ENCODE data around the gene DBP.

DBP gene

DNA sequence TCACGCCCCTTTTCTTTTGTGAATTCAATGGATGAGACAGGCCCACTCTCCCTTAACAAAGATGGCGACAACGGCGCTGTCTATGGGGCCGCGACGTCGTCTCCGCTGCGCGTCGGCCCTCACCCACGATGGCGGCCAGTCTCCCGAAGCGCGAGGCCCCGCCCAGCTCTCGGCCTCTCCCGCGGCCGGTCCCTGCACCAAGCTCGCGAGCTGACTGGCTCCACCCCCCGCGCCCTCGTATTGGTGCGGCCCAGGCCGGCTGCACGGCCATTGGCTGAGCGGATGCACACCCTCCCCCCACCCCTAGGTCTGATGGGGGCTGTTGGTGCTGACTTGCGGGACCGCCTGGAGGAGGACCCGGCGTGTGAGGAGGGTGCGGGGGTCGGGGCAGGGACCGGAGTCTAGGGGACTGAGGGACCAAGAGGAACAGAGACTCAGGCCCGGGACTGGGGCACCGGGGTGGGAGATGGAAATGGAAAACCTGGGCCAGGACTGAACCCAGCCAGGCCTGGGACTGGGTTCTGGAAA lies 13.0 kb downstream of the DBP start:
- H3K27me3 ChIP-seq (ENCODE audit: control insufficient read depth, insufficient read depth, low read length): no peaks in the 10 kb centered on the region
- H3K36me3 ChIP-seq (ENCODE audit: control insufficient read depth, insufficient read depth, low read length): no peaks in the 10 kb centered on the region
- peaks cover 14% of the 10 kb centered on the region for H3K4me1 ChIP-seq (ENCODE audit: control insufficient read depth, insufficient read depth, low read length)
- H3K9ac ChIP-seq (ENCODE audit: low read length): peak overlapping the region; percentile 69
- H3K9me3 ChIP-seq (ENCODE audit: control insufficient read depth, insufficient read depth, low read depth, low read length): no peaks in the 10 kb centered on the region
- H3K27ac ChIP-seq (ENCODE audit: low read depth, low read length): no peak overlapping the region; the same call in 1 of the 2 replicates
- peak overlapping the region; percentile 85 for H3K4me3 ChIP-seq (ENCODE audit: low read depth, low read length)

DNA sequence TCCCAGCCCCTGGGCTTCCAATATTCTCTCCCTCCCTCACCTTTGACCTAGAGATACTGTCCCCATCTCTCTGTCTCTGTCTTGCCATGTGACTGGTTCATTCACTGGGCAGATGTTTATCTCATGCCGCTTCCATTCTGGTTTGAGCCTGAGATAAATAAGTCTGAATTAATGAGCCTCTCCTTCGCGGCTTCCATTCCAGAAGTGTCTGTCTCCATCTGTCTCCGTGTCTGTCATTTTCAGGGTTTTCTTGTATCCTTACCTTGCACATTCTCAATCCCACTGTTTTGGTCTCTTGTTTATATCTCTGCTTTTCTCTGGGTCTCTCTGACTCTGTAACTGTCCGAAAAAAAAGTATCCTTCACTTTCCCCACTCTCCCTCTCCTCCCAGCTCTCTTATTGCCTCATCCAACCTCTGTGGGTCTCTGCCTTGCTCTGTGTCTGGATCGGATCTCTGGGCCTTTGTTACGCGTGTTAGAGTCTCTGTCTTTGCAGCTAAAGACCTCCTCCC lies 13.6 kb downstream of the DBP start:
- no peaks in the 10 kb centered on the region for H3K27me3 ChIP-seq (ENCODE audit: control insufficient read depth, insufficient read depth, low read length)
- no peaks in the 10 kb centered on the region for H3K9me3 ChIP-seq (ENCODE audit: control insufficient read depth, insufficient read depth, low read depth, low read length)
- H3K36me3 ChIP-seq (ENCODE audit: control insufficient read depth, insufficient read depth, low read length): no peaks in the 10 kb centered on the region
- peak overlapping the region; percentile 46 for H3K4me3 ChIP-seq (ENCODE audit: low read depth, low read length)
- H3K9ac ChIP-seq (ENCODE audit: low read length): peak overlapping the region; percentile 53
- H3K4me1 ChIP-seq (ENCODE audit: control insufficient read depth, insufficient read depth, low read length): peaks cover 14% of the 10 kb centered on the region
- no peak overlapping the region for H3K27ac ChIP-seq (ENCODE audit: low read depth, low read length)

- Histone ChIP-seq H3K9me3 (ENCODE audit: control insufficient read depth, insufficient read depth, low read depth, low read length) (no peaks in the 10 kb centered on the region), H3K27ac (ENCODE audit: low read depth, low read length) (no peak overlapping the region), H3K36me3 (ENCODE audit: control insufficient read depth, insufficient read depth, low read length) (peaks cover 33% of the 10 kb centered on the region), H3K27me3 (ENCODE audit: control insufficient read depth, insufficient read depth, low read length) (no peaks in the 10 kb centered on the region), H3K4me1 (ENCODE audit: control insufficient read depth, insufficient read depth, low read length) (peaks cover 38% of the 10 kb centered on the region), H3K9ac (ENCODE audit: low read length) (peak overlapping the region; percentile 49), H3K4me3 (ENCODE audit: low read depth, low read length) (peak overlapping the region; percentile 91)
These were observed 17.2 kb downstream of the DBP start for GRCh38 chr19:48619692-48620585.

DNA sequence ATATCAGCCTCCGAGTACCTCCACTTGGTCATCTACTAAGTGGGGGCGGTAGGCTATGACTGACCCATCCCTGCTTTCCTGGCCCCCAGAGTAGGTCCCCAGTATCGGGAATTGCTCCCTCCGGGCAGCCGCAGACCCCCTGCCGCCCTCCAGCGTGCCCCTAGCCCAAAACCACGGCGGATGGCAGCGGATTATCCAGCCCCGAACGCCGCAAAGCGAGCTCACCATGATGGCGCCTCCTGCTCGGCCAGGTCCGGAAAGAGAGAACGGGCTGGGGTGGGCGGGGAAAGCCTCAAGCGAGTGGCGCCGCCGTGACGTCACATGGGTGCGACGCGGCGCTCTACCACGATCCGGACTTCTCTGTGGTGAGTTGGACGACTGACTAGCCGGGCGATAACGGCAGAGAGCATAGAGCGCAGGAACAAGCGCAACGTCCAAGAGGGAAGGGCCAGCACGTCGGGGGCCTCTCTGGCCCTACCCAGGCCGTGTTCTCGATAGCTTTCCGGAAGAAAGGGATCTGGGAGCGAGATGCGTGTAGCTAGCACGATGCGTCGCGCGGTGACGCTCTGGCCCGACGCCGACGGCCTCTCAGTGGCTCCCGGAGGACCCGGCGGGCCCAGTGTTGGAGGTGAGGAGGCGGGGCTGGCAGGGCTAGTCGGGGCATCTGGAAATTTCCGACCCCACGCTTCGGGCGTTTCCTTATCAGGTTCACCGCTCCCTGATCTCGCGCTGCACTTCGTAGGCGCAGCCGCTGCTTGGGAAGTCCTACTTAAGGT lies 18.1 kb downstream of the DBP start, which contains the start of the genes RPL18 and SPHK2:
Gene RPL18 (minus strand): TSS at position 263 of the 776 bp plus-strand sequence. CDS start 35 bp downstream, at position 228.
Gene SPHK2 (plus strand): TSS at position 591 of the 776 bp plus-strand sequence. CDS start 1,009 bp downstream, outside the sequence.
- Histone ChIP-seq H3K27ac (ENCODE audit: low read depth, low read length) (peak within 1 kb of the TSS; percentile 82), H3K4me3 (ENCODE audit: low read depth, low read length) (peak within 1 kb of the TSS; percentile 91), H3K36me3 (ENCODE audit: control insufficient read depth, insufficient read depth, low read length) (peaks cover 36% of the 10 kb centered on the region), H3K4me1 (ENCODE audit: control insufficient read depth, insufficient read depth, low read length) (peaks cover 43% of the 10 kb centered on the region), H3K27me3 (ENCODE audit: control insufficient read depth, insufficient read depth, low read length) (no peaks in the 10 kb centered on the region), H3K9ac (ENCODE audit: low read length) (peak within 1 kb of the TSS; percentile 95), H3K9me3 (ENCODE audit: control insufficient read depth, insufficient read depth, low read depth, low read length) (no peaks in the 10 kb centered on the region)

DNA sequence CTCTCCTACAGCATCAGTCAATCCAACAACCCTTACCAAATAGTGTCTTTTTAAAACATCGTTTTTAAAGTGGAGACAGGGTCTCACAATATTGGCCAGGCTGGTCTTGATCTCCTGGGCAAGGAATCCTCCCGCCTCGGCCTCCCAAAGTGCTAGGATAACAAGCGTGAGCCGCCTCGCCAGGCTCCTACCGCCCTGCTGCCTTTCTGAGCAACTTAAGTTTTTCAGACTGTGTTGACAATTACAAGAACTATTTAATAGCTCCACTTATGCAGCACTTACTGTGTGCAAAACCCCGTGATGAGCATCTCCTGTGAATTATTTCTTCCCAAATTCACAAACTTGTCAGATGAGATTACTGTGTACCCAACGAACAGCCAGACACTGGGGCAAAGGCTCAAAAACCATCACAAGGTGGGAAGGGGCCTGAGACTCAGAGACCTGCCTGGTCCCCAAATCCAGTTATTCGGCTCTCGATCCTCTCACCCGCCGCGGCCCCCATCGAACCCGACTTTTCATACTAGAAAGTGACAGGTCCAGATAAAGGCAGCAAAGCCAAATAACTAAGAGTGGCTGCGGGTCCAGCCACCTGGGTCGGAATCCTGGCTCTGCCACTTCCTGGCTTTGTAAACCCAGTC lies 18.8 kb downstream of the DBP start:
- Histone ChIP-seq H3K9me3 (ENCODE audit: control insufficient read depth, insufficient read depth, low read depth, low read length) (no peaks in the 10 kb centered on the region), H3K27ac (ENCODE audit: low read depth, low read length) (peak overlapping the region; percentile 82), H3K27me3 (ENCODE audit: control insufficient read depth, insufficient read depth, low read length) (no peaks in the 10 kb centered on the region), H3K9ac (ENCODE audit: low read length) (peak overlapping the region; percentile 95), H3K4me3 (ENCODE audit: low read depth, low read length) (peak overlapping the region; percentile 91), H3K4me1 (ENCODE audit: control insufficient read depth, insufficient read depth, low read length) (peaks cover 46% of the 10 kb centered on the region), H3K36me3 (ENCODE audit: control insufficient read depth, insufficient read depth, low read length) (peaks cover 36% of the 10 kb centered on the region)

DNA sequence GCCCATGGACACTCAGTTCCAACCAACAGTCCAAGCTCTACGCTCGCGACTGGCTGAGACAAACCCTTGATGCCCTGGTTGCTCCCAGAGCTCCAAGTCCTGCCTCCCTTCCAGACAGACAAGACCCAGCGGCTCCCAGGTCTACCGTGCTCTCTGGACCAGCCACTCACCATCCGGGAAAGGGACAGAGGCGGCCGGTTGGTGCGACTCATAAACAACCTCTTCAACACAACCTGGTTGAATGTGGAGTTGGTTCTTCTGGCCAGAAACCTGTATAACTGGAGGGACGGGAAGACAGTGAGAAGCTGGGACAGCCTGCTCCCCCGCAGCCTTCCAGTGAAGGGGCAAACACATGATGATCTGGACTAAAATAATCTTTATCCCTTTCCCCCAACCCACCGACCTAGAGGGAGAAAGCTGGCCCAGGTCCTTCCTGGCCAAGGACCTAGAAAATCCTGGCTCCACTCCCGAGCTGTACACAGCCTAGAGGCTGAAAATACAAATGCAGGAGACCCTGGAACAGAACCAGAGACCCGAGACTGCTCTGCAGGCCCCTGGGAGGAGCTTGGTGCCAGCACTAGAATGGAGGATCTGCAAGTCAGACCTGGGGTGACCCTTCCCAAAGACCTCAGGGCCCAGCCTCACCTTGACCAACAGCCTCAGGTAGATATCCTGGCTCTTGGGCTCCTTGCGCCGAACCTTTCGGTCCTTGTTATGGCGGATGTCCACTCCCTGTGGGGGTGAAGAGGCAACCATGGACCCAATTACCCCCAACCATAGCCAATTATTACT lies 19.8 kb downstream of the DBP start:
- H3K36me3 ChIP-seq (ENCODE audit: control insufficient read depth, insufficient read depth, low read length): peaks cover 41% of the 10 kb centered on the region
- no peaks in the 10 kb centered on the region for H3K27me3 ChIP-seq (ENCODE audit: control insufficient read depth, insufficient read depth, low read length)
- peaks cover 43% of the 10 kb centered on the region for H3K4me1 ChIP-seq (ENCODE audit: control insufficient read depth, insufficient read depth, low read length)
- no peaks in the 10 kb centered on the region for H3K9me3 ChIP-seq (ENCODE audit: control insufficient read depth, insufficient read depth, low read depth, low read length)
- H3K27ac ChIP-seq (ENCODE audit: low read depth, low read length): peak overlapping the region; percentile 38
- H3K9ac ChIP-seq (ENCODE audit: low read length): peak overlapping the region; percentile 95
- H3K4me3 ChIP-seq (ENCODE audit: low read depth, low read length): peak overlapping the region; percentile 91

- Histone ChIP-seq H3K4me3 (ENCODE audit: low read depth, low read length) (no peak overlapping the region), H3K9ac (ENCODE audit: low read length) (peak overlapping the region; percentile 95), H3K4me1 (ENCODE audit: control insufficient read depth, insufficient read depth, low read length) (peaks cover 43% of the 10 kb centered on the region), H3K9me3 (ENCODE audit: control insufficient read depth, insufficient read depth, low read depth, low read length) (no peaks in the 10 kb centered on the region), H3K36me3 (ENCODE audit: control insufficient read depth, insufficient read depth, low read length) (peaks cover 43% of the 10 kb centered on the region), H3K27me3 (ENCODE audit: control insufficient read depth, insufficient read depth, low read length) (no peaks in the 10 kb centered on the region), H3K27ac (ENCODE audit: low read depth, low read length) (peak overlapping the region; percentile 38; the same call in 1 of the 2 replicates)
These were observed 20.6 kb downstream of the DBP start for GRCh38 chr19:48616491-48617056.

DNA sequence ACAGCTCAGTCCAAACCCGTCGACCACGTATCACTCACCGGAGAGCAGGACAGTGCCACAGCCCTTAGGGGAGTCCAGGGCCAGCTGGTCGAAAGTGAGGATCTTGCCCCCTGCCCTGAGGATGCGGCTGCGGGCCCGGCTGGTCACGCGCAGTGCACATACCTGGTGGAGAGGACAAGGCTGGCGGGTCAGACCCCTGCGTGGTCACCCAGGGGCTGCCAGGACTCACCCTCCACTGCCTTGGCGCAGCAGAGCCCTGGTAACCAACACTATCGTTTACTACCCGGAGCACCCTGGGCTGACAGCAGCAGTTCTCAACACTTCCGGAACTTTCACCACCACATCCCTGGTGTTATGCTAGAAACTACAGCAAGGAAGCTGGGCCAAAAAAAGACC lies 21.1 kb downstream of the DBP start:
- Histone ChIP-seq H3K4me1 (ENCODE audit: control insufficient read depth, insufficient read depth, low read length) (peaks cover 43% of the 10 kb centered on the region), H3K27ac (ENCODE audit: low read depth, low read length) (peak overlapping the region; percentile 89; the same call in 1 of the 2 replicates)

DNA sequence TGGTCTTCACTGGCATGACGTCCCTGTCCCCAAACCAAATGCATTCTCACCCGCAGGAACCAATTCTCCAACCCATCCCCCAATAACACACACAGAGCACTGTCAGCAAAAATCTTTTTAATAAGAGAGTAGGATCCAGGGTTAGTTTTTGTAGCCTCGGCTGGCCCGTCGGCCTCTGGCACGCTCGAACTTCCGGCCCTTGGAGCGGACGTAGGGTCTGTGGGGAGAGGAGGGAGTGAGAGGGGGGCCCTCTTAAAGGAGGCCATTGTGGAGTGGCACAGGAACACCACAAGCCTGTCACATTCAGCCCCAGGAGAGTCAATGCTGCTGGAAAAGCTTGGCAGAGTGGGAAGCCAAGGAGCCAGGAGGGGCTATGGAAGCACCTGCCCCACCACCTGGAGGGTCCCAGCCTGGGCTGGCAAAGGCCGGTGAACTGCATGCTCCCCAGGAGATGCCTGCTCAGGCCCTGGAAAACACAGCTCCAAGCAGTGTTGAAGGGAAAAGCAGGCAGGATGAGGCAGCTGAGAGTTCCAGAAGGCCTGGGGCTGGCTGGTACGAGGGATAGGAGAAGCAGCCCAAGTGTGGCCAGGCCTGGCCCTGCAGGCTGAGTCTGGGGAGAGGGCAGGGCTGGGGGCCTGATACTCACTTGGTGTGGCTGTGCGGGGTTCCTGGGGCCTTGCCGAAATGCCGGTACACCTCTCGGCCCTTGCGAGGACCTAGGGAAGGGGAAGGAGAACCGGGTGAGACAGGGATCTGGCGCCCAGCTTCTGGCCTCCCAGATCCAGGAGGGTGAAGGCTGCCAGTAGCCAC lies 21.7 kb downstream of the DBP start:
- Histone ChIP-seq H3K36me3 (ENCODE audit: control insufficient read depth, insufficient read depth, low read length) (peaks cover 43% of the 10 kb centered on the region), H3K4me3 (ENCODE audit: low read depth, low read length) (peak overlapping the region; percentile 49), H3K27ac (ENCODE audit: low read depth, low read length) (peak overlapping the region; percentile 89), H3K9me3 (ENCODE audit: control insufficient read depth, insufficient read depth, low read depth, low read length) (no peaks in the 10 kb centered on the region), H3K27me3 (ENCODE audit: control insufficient read depth, insufficient read depth, low read length) (no peaks in the 10 kb centered on the region), H3K9ac (ENCODE audit: low read length) (peak overlapping the region; percentile 79), H3K4me1 (ENCODE audit: control insufficient read depth, insufficient read depth, low read length) (peaks cover 43% of the 10 kb centered on the region)

More for the DNA sequence above, 21.1 kb downstream of the DBP start:
- Histone ChIP-seq H3K36me3 (ENCODE audit: control insufficient read depth, insufficient read depth, low read length) (peaks cover 43% of the 10 kb centered on the region), H3K4me3 (ENCODE audit: low read depth, low read length) (peak overlapping the region; percentile 49; the same call in 1 of the 2 replicates), H3K9me3 (ENCODE audit: control insufficient read depth, insufficient read depth, low read depth, low read length) (no peaks in the 10 kb centered on the region), H3K27me3 (ENCODE audit: control insufficient read depth, insufficient read depth, low read length) (no peaks in the 10 kb centered on the region), H3K9ac (ENCODE audit: low read length) (peak overlapping the region; percentile 79)

Measured in HUES6 (cell line).